Activated T-cell treated with anti-CD3 and anti-CD28 coated beads, Interleukin-2, amount 50 U/mL, for 4 hours (primary cell): ENCODE measurements around the gene TCP1. TPM values are rescaled to one million over a fixed set of nuclear protein-coding genes. Genes with fewer than 3 reads are reported as not detected.

Experiments
- total RNA-seq, 3 donors: library from RNA; stranded (reverse); gene quantifications; one replicate each; pipeline ENCODE4 v1.2.1, GENCODE V29; 2021

The TCP1 gene
- total RNA-seq, 3 donors from 2014 or later, result 623 to 691 (median 686) TPM

Other genes starting within 250 kb of the TCP1 start
- 100 to 1,000 TPM; 116 to 147 (median 133) TPM for gene SOD2, start 96.4 kb downstream of the TCP1 start, total RNA-seq
- gene WTAP, start 62.1 kb downstream of the TCP1 start, total RNA-seq, result 100 to 1,000 TPM; 103 to 108 (median 104) TPM
- 10 to 100 TPM; 37.2 to 49.0 (median 44.1) TPM for gene ACAT2, start 27.6 kb downstream of the TCP1 start, total RNA-seq
- 100 to 1,000 TPM in 2 of 3 donors, 10 to 100 TPM in 1; 99.8 to 111 (median 101) TPM for gene MRPL18, start 865 bp upstream of the TCP1 start, total RNA-seq
- 1 to 10 TPM in 1 of 3 donors, under 1 TPM in 2; 0.14 to 2.0 (median 0.30) TPM for gene PNLDC1, start 10.7 kb upstream of the TCP1 start, total RNA-seq
- not detected for gene MAS1, start 101.4 kb upstream of the TCP1 start, total RNA-seq
- gene IGF2R, start 179.5 kb upstream of the TCP1 start, total RNA-seq, result 10 to 100 TPM; 44.9 to 65.3 (median 58.2) TPM